K562 (cell line): Measurements from ENCODE around the gene RHOU. TPM values are rescaled to one million over a fixed set of nuclear protein-coding genes. Genes with fewer than 3 reads are reported as not detected.
"Not testable (repeated sequence)": the region's sequence is repeated elsewhere in the genome, so short reads cannot be mapped to it uniquely, and the experiment has no call there.

Experiments used
- ATAC-seq: fragments of 200-7000 bp; cut with Tn5 transposase; 3 replicates; pipeline ENCODE4 v1.9.1; 2020; ENCODE audit warnings: moderate library complexity
- BruUV-seq: library from RNA; stranded (reverse); fragments of 400-500 nt; replicated peaks from 2 replicates; lab custom pipeline; 2021; lab: Mats Ljungman, UMichigan
- CTCF ChIA-PET: fragments of 300-600 bp; formaldehyde crosslinking; extraction: SDS; loops from one replicate; lab custom pipeline; 2021; ENCODE audit warnings: low intra/inter-chr PET ratio; lab: Yijun Ruan, JAX
- POLR2A ChIA-PET: fragments of 300-600, 350-650 bp; sonication (Branson Sonifier 250); formaldehyde crosslinking; extraction: SDS; loops from one replicate; lab custom pipeline; 2021; ENCODE audit warnings: antibody characterized with exemption, inconsistent platforms; lab: Yijun Ruan, JAX
- DNase-seq, 4 experiments: peaks; one replicate each; pipeline versions ENCODE4 v3.0.0 to v3.0.0-alpha.2; 2011 to 2018; ENCODE audit warnings: low spot score in 3 of 4, mixed read lengths in 3 of 4; ENCODE audit errors: extremely low read depth in 1 of 4
- FAIRE-seq: peaks from 2 replicates; lab custom pipeline; 2011; peaks lifted over from hg19 to GRCh38; lab: Jason Lieb, UNC
- H2AFZ ChIP-seq: 2 replicates; pipeline ENCODE4 v1.6.0; 2011; ENCODE audit warnings: low read depth, low read length, control low read depth, inconsistent platforms
- H3K27ac ChIP-seq: fragments of 200-600 bp; 3 replicates; pipeline ENCODE4 v1.8.0; 2011; ENCODE audit warnings: low read depth, mild to moderate bottlenecking, control low read depth, inconsistent platforms, low read length, moderate library complexity, mixed read lengths; ENCODE audit errors: extremely low read depth
- H3K27me3 ChIP-seq, 2 experiments: fragments of 300-600 bp in 1 of 2; 2 replicates in 1 of 2; 3 replicates in 1 of 2; pipeline versions ENCODE4 v1.6.0 to v1.8.0; 2011; ENCODE audit warnings: inconsistent platforms in 2 of 2, low read length in 2 of 2, mild to moderate bottlenecking in 1 of 2, mixed read lengths in 1 of 2, moderate library complexity in 1 of 2; ENCODE audit not compliant: control insufficient read depth in 2 of 2, insufficient read depth in 2 of 2
- H3K36me3 ChIP-seq: fragments of 300-600 bp; 3 replicates; pipeline ENCODE4 v1.8.0; 2011; ENCODE audit warnings: mild to moderate bottlenecking, low read length, inconsistent platforms; ENCODE audit not compliant: control insufficient read depth, insufficient read depth
- H3K4me1 ChIP-seq, 2 experiments: fragments of 200-600 bp in 1 of 2; replicated peaks in 1 of 2; 2 replicates in 1 of 2; 3 replicates in 1 of 2; pipeline versions ENCODE4 v1.5.1 to v1.8.0; 2011; ENCODE audit warnings: inconsistent platforms in 2 of 2, low read length in 2 of 2, mild to moderate bottlenecking in 1 of 2, mixed read lengths in 1 of 2, moderate library complexity in 1 of 2; ENCODE audit not compliant: control insufficient read depth in 2 of 2, insufficient read depth in 2 of 2
- H3K4me2 ChIP-seq: 2 replicates; pipeline ENCODE4 v1.6.1; 2011; ENCODE audit warnings: low read length, control low read depth, inconsistent platforms, mixed read lengths; ENCODE audit not compliant: insufficient read depth
- H3K4me3 ChIP-seq: fragments of 200-600 bp; sonication (generic), shearing (Covaris generic); 2 replicates; pipeline ENCODE4 v1.5.1; 2016; ENCODE audit warnings: control low read depth, inconsistent platforms
- H3K79me2 ChIP-seq: fragments of 200-600 bp; 3 replicates; pipeline ENCODE4 v1.8.0; 2011; ENCODE audit warnings: low read length, inconsistent platforms; ENCODE audit not compliant: control insufficient read depth, insufficient read depth
- H3K9ac ChIP-seq, 2 experiments: 2 replicates each; pipeline versions ENCODE4 v1.6.0 to v1.6.1; 2011; ENCODE audit warnings: low read depth in 2 of 2, low read length in 2 of 2, control low read depth in 1 of 2, inconsistent platforms in 1 of 2, mild to moderate bottlenecking in 1 of 2, mixed read lengths in 1 of 2; ENCODE audit not compliant: insufficient read depth in 1 of 2
- H3K9me1 ChIP-seq: one replicate; pipeline ENCODE4 v1.6.0; 2011; ENCODE audit warnings: inconsistent platforms, mild to moderate bottlenecking, low read length, moderate library complexity; ENCODE audit not compliant: control insufficient read depth, insufficient read depth
- H3K9me3 ChIP-seq: replicated peaks from 2 replicates; pipeline ENCODE4 v1.5.1; 2011; ENCODE audit warnings: low read depth, low read length, inconsistent platforms; ENCODE audit not compliant: control insufficient read depth, insufficient read depth
- H4K20me1 ChIP-seq: replicated peaks from 2 replicates; pipeline ENCODE4 v1.6.1; 2011; ENCODE audit warnings: low read length, inconsistent platforms, mixed read lengths; ENCODE audit not compliant: control insufficient read depth, insufficient read depth
- CBX8 ChIP-seq: fragments of 200-600 bp; sonication (generic); IDR thresholded peaks from 2 replicates; pipeline ENCODE4 v1.6.1; 2012; ENCODE audit warnings: borderline replicate concordance, mixed run types, low read depth, mild to moderate bottlenecking, moderate library complexity, mixed read lengths, low read length, control low read depth, inconsistent platforms; ENCODE audit not compliant: poor library complexity, severe bottlenecking; ENCODE audit errors: extremely low read depth
- CHD1 ChIP-seq: fragments of 200-600 bp; sonication (generic); IDR thresholded peaks from one replicate; pipeline ENCODE4 v1.6.1; 2012; ENCODE audit warnings: mild to moderate bottlenecking, moderate library complexity, low read length, inconsistent platforms
- EWSR1 ChIP-seq: fragments of 450-650 bp; IDR thresholded peaks from 2 replicates; pipeline ENCODE4 v1.6.1; 2018; ENCODE audit warnings: borderline replicate concordance, mild to moderate bottlenecking, low read depth, moderate library complexity; ENCODE audit not compliant: partially characterized antibody
- FOXJ2 ChIP-seq: fragments of 200-800 bp; sonication (Bioruptor generic); IDR thresholded peaks from 2 replicates; pipeline ENCODE4 v1.6.1; 2016; ENCODE audit warnings: missing genetic modification characterization, missing compliant biosample characterization
- GTF2F1 ChIP-seq: IDR thresholded peaks from 2 replicates; pipeline ENCODE4 v1.6.1; 2011; ENCODE audit warnings: low read depth, low read length, improper control_type of control experiment
- THRAP3 ChIP-seq: fragments of 450-650 bp; IDR thresholded peaks from 2 replicates; pipeline ENCODE4 v1.6.1; 2016; ENCODE audit warnings: mild to moderate bottlenecking, inconsistent platforms, borderline replicate concordance
- ZFPM2 ChIP-seq: fragments of 250-450 bp; sonication (Bioruptor Pico); IDR thresholded peaks from 2 replicates; pipeline ENCODE4 v1.5.1; 2022; ENCODE audit warnings: mild to moderate bottlenecking
- ZNF778 ChIP-seq: fragments of 450-650 bp; formaldehyde crosslinking; IDR thresholded peaks from 2 replicates; pipeline ENCODE4 v1.4.0; 2020; ENCODE audit warnings: mild to moderate bottlenecking, moderate library complexity
- WGBS: fragments of 100-300 bp; shearing (Covaris generic); methylation state at CpG from one replicate; pipeline ENCODE4 v1.1.6; 2016; ENCODE audit warnings: low coverage, mixed read lengths; ENCODE audit not compliant: insufficient coverage; ENCODE audit errors: missing lambda C conversion rate; 5-methylcytosine and 5-hydroxymethylcytosine counted together
- in situ Hi-C: fragments of 300-500 bp; cut with MboI; formaldehyde crosslinking; loops from 4 replicates; pipeline ENCODE4 v1.15.0; 2018; ENCODE audit warnings: inconsistent platforms, mixed read lengths
- intact Hi-C: fragments of 100-400 bp; cut with micrococcal nuclease; formaldehyde crosslinking; loops from 2 replicates; pipeline ENCODE4 v1.14.2; 2022
- polyA plus RNA-seq, 8 experiments: library from polyadenylated mRNA; depleted of rRNA in 4 of 8; stranded (reverse) in 5 of 8; unstranded in 3 of 8; fragments of >200 nt; fragmentation: Nextera tagmentation in 2 of 8; fragmentation: Illumina TruSeq in 1 of 8; extraction: Ambion mirVana in 2 of 8; extraction: Trizol in 1 of 8; gene quantifications; 2 replicates each; pipeline versions ENCODE4 v1.2.1 to v1.2.3, GENCODE V29; 2011 to 2014; ENCODE audit warnings: inconsistent platforms in 1 of 8, missing spikeins in 1 of 8
- total RNA-seq, 7 experiments: library from RNA; depleted of rRNA in 6 of 7; stranded (reverse); fragments of >200 nt in 6 of 7; fragmentation: Illumina TruSeq in 2 of 7; extraction: Trizol in 2 of 7; gene quantifications; 2 replicates each; pipeline versions ENCODE4 v1.2.1 to v1.2.3, GENCODE V29; 2011 to 2021; ENCODE audit warnings: low replicate concordance in 1 of 7
- TF ChIP-seq, protein P1 (sequence below): sonication (generic); formaldehyde crosslinking; IDR thresholded peaks from 2 replicates; pipeline ENCODE4 v1.8.1; 2022; ENCODE audit warnings: missing genetic modification reagents
- TF ChIP-seq, protein P2 (sequence below): fragments of 250-450 bp; sonication (Bioruptor Pico); IDR thresholded peaks from 2 replicates; pipeline ENCODE4 v1.9.0; 2021; ENCODE audit warnings: mild to moderate bottlenecking, inconsistent platforms
- TF ChIP-seq, protein P3 (sequence below), 2 experiments: fragments of 450-650 bp in 1 of 2; sonication (generic) in 1 of 2; formaldehyde crosslinking; conservative IDR thresholded peaks; 2 replicates each; pipeline versions ENCODE4 v1.4.0 to v1.8.1; 2020 to 2022; ENCODE audit warnings: mild to moderate bottlenecking in 1 of 2, missing genetic modification reagents in 1 of 2

The RHOU gene
- total and polyA plus RNA-seq, 9 of the 15 experiments (the other 6 are each of a cell fraction or from before 2014, with no cell fraction given): 0.07 TPM; not detected in 8

DNA sequence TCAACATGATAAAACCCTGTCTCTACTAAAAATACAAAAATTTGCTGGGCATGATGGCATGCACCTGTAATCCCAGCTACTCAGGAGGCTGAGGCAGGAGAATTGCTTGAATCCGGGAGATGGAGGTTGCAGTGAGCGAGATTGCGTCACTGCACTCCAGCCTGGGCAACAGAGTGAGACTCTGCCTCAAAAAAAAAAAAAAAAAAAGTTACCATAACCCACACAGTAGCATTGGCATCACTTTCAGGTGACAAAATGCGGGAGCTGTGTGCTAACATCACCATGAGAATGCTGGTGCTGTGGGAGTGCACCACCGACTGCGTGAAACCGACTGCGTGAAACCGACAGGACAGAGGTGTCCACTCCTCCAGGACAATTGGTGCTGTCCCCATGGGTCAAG is 40.7 kb downstream of the RHOU start:
- BruUV-seq, POLR2A ChIA-PET, ATAC-seq, H2AFZ ChIP-seq, H3K9me1 ChIP-seq, H3K4me1 ChIP-seq, H3K4me3 ChIP-seq, H3K9me3 ChIP-seq, H3K4me2 ChIP-seq, in situ Hi-C loops, H3K9ac ChIP-seq, FAIRE-seq, H3K27ac ChIP-seq, DNase-seq, H3K79me2 ChIP-seq, intact Hi-C loops, H3K36me3 ChIP-seq, CTCF ChIA-PET, H4K20me1 ChIP-seq: not testable (repeated sequence)
- peaks cover 6 to 14% of the 10 kb centered on the region in 2 experiments; a peak in 3 of 5 replicates for H3K27me3 ChIP-seq
- 1% methylated on average over 8 of the region's 9 CpGs for WGBS

DNA sequence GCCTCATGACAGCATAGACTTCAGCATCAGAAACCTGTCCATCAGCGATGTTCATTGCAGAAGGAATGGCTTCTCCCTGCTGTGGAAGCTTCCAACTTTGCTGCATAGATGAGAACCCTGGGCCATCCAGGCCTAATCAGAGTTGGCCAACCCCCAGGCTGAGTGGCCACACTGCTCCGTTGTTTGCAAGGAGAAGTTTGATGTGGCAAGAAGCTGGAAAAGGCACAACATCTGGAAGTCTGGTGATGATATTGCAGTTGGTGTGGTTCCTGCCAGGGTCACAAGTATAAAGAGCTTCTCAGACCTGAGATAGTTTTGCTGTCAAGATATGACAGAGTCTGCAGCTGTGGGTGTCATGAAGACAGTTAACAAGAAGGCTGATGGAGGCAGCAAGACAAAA is 41.2 kb downstream of the RHOU start:
- in situ Hi-C loops: no loop called here
- peak; percentile 6 for FAIRE-seq
- Histone ChIP-seq H3K27me3 (peaks cover 6 to 14% of the 10 kb centered on the region in 2 experiments; a peak in 3 of 5 replicates), H3K4me1 (peaks cover 0 to 4% of the 10 kb centered on the region in 2 experiments; a peak in 1 of 5 replicates), H3K79me2 (no peaks in the 10 kb centered on the region), H3K9ac (no peak overlapping the region), H3K36me3 (no peaks in the 10 kb centered on the region), H3K4me2 (no peak overlapping the region), H3K9me1 (no peaks in the 10 kb centered on the region), H4K20me1 (no peaks in the 10 kb centered on the region), H3K27ac (no peak overlapping the region), H3K4me3 (no peak overlapping the region), H3K9me3 (no peaks in the 10 kb centered on the region), H2AFZ (no peak overlapping the region)
- BruUV-seq: no TSS peak
- intact Hi-C loops: no loop called here
- no peak for DNase-seq
- ChIA-PET CTCF (no interaction called here), POLR2A (no interaction called here)
- no peak for ATAC-seq
- WGBS: 0% methylated on average over 2 of the region's 2 CpGs
- TF ChIP-seq GTF2F1: no peak
- TF ChIP-seq THRAP3: no peak
- TF ChIP-seq, protein P1, sequence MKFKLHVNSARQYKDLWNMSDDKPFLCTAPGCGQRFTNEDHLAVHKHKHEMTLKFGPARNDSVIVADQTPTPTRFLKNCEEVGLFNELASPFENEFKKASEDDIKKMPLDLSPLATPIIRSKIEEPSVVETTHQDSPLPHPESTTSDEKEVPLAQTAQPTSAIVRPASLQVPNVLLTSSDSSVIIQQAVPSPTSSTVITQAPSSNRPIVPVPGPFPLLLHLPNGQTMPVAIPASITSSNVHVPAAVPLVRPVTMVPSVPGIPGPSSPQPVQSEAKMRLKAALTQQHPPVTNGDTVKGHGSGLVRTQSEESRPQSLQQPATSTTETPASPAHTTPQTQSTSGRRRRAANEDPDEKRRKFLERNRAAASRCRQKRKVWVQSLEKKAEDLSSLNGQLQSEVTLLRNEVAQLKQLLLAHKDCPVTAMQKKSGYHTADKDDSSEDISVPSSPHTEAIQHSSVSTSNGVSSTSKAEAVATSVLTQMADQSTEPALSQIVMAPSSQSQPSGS (CRISPR knock-in tag): no peak
- no peak for TF ChIP-seq CHD1
- TF ChIP-seq ZFPM2 (CRISPR knock-in tag): no peak
- TF ChIP-seq, protein P2, sequence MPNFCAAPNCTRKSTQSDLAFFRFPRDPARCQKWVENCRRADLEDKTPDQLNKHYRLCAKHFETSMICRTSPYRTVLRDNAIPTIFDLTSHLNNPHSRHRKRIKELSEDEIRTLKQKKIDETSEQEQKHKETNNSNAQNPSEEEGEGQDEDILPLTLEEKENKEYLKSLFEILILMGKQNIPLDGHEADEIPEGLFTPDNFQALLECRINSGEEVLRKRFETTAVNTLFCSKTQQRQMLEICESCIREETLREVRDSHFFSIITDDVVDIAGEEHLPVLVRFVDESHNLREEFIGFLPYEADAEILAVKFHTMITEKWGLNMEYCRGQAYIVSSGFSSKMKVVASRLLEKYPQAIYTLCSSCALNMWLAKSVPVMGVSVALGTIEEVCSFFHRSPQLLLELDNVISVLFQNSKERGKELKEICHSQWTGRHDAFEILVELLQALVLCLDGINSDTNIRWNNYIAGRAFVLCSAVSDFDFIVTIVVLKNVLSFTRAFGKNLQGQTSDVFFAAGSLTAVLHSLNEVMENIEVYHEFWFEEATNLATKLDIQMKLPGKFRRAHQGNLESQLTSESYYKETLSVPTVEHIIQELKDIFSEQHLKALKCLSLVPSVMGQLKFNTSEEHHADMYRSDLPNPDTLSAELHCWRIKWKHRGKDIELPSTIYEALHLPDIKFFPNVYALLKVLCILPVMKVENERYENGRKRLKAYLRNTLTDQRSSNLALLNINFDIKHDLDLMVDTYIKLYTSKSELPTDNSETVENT (CRISPR knock-in tag): no peak
- TF ChIP-seq, protein P3, sequence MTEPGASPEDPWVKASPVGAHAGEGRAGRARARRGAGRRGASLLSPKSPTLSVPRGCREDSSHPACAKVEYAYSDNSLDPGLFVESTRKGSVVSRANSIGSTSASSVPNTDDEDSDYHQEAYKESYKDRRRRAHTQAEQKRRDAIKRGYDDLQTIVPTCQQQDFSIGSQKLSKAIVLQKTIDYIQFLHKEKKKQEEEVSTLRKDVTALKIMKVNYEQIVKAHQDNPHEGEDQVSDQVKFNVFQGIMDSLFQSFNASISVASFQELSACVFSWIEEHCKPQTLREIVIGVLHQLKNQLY (CRISPR knock-in tag; conservative IDR thresholded peaks at IDR 0.05): no peak
- no peak for TF ChIP-seq FOXJ2 (tag)
- no peak for TF ChIP-seq CBX8
- TF ChIP-seq EWSR1: no peak
- no peak for TF ChIP-seq ZNF778 (CRISPR knock-in tag)
